ENCODE results near the gene USP7.
A peak's percentile ranks its signal among the peaks of the same experiment; 100 is the strongest.
"Not testable (repeated sequence)": the region's sequence is repeated elsewhere in the genome, so short reads cannot be mapped to it uniquely, and the experiment has no call there.

USP7 gene

DNA sequence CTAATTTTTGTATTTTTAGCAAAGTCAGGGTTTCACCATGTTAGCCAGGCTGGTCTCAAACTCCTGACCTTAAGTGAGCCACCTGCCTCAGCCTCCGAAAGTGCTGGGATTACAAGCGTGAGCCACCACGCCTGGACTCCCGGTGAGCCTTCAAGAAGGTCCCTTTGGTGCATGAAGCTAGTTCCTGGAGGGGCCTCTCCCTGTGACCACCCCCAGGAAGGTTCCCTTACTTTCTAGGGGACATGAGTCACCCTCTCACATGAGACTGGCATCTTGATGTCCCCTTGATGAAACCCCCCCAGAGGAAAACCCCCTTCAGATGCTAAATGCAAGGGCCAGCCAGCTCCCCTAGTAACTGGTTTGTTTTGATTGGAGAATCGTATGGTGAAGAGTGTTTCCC, 107.7 kb downstream of the USP7 start:
- DNase-seq: no peak

DNA sequence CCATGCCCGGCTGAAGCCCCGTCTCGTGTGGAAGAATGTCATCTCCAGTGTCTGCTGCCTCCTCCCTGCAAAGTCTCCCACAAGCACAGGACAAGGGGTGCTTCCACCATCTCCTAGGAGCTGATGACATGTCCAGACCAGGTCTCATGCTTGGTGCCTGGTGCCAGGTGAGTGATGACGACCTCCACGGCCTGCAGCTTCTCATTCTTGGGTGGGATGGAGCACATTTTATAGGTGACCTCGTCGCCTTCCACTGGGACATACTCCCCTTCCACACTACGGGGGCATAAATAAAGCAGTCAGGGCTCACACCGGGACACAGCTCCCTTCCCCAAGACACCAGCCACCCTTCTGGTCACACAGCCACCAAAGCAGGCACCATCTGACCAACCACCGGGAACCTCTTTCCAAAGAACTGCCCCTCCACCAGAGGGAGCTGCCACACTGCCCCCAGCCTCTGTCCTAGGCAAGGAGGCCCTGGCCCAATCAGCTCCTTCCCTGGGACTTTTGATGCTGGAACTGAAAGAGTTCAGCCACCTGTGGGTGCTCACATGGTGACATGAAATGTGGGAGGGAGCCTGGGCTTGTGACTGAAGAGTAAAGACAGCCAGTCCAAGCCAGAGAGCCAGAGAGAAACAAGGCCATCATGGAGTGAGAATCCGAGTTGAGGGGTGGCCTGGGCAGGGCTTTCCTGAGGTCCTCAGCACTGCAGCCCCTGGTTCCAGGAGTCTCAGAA, 108.5 kb downstream of the USP7 start:
- DNase-seq: no peak

DNA sequence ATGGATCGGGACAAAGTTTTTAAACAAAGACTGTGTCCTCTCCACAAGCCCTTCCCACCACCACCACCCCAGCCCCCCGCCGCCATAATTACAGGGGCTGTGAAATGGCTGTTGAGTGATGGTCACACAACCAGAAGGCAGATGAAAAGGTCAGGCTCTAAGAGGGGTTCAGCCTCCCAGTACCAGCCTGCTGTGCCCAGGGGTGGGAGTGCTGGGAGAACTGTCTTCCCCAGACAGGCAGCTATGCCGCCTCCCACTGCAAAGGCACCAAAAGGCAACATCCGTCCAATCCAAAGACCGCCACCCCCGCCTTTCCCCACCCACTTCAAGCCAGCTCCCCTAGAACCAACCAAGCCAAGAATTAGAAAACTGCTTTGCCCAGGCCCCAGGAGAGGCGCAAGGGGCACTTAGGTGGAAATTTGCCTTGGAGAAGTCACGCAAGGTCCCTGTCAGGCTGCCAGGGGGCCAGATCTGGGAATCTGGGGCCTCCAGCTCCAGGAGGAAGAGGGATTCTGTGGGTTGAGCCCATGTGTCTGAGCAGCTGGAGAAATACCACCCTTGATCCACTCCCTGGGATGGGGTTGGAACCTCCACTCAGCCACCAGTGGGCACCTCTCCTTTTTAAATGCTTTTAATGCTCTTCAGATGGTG, 109.3 kb downstream of the USP7 start:
- DNase-seq: no peak

DNA sequence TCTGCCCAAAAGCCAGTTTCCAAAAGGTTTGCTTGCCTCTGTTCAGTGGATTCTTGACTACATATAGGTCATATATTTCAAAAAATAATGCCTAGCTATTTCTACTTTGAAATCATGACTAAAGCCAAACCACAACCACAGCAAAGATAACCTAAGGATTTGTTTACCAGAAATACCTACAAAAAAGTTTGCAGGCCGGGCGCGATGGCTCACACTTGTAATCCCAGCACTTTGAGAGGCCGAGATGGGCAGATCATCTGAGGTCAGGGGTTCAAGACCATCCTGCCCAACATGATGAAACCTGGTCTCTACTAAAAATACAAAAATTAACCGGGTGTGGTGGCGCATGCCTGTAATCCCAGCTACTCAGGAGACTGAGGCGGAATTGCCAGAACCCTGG, 110.1 kb downstream of the USP7 start:
- no peak for DNase-seq

DNA sequence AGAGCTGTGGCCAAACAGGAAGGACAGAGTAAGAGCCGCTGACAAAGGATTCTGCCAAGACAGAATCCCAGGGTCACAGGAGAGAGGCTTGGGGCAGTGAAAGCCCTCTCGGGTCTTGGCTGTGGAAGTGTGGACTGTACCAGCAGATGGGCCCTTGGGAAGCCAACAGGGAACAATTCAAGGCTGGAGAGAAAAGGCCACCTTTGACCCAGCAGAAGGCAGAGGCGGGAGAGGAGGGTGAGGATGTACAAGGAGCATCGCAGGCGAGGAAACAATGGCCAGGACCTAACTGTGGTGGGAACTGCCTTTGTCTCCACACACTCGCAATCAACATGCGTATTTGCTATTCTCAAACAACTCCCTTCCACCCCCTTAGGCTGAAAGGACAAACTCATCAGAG, 110.6 kb downstream of the USP7 start:
- DNase-seq: no peak

DNA sequence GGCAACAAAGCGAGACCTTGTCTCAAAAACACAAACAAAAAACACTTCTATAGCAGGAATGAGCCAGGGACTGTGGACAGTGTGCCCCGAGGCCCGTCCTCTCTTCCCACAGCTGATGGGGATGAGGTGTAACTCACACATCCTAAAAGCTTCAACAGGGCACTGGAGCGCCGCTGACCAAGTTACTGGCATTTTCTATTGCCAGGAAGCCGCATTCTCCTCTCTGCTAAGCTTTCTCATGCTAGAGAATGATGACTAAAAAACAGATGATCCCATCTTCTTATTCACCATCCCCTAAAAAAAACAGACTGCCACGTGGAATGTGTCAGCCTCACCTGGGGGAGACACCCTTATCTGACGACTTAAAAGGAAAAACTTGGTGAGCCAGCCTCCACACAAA, 111.2 kb downstream of the USP7 start:
- no peak for DNase-seq

DNA sequence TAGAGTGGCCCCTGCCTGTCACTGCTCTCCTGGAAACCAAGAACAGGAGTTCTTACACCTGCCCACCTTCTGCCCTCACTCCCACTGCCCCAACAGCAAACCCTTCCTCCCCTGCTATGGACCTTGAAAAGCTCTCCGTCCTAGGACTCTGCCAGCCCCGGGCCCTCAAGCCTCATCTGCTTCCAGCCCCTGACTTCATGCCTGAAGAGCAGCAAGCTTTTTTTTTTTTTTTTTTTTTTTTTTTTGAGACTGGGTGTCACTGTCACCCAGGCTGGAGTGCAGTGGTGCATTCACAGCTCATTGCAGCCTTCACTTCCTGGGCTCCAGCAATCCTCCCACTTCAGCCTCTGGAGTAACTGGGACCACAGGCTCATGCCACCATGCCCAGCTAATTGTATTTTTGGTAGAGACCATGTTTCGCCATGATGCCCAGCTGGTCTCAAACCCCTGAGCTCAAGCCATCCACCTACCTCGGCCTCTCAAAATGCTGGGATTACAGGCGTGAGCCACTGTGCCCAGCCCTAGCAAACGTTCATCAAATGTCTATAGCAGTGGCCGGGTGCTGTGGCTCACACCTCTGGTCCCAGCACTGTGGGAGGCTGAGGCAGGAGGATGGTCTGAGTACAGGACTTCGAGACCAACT, 111.8 kb downstream of the USP7 start:
- DNase-seq: no peak

DNA sequence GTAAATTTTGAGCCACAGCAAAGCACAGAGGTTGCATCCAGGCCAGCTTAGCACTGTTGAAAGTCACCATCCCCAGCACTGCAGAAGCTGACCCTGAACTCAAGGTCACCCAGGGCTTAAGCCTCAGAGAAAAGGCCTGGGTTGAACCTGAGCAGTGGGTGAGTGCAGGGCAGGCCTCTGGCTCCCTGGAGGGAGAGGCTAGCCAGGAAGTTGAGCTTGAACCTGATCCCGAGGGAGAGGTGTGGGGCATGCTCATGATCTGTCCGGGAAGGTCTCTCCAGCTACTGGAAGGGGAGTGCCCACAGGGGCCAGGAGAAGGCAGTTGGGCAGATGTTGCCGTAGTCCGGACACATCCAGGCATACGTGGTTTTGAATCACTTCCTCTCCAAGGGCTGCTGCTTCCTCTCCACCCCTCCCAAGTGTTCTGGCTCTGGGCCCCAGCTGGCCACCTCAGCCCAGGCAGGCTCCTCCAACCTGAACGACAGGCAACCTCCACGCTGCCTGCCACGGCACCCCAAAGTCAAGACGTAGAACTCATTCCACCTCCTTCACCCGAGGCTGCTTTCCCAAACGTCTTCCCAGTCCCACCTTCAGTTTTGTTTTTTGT, 113.3 kb downstream of the USP7 start:
- peak; percentile 57 for DNase-seq

DNA sequence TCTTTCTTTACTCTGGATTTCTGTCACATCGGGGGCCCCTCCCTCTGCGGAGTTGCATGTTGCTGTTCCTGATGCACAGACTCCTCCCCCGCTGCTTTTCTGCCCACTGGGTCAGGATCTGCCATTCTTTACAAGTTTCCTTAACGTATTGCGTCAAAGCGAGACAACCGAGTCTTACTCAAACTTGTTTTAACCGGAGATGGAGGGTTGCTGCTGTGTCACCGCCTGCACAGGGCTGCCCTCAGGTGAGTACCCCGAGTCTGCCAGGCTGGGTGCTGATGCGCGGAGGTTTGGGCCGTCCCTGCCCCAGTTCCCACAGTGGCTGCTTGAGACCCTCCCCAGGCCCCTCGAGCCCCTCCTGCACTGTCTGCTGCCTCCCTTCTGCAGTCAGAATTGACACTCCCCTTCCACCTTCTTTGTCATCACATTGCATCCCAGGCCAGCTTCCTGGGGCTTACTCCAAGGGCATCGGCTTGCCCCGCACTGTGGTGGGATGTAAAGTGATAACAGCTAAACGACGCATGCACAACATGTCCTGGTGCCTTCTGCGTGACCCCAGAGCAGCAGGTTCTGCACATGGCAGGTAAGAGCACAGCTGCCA, 114.2 kb downstream of the USP7 start:
- DNase-seq: no peak

DNA sequence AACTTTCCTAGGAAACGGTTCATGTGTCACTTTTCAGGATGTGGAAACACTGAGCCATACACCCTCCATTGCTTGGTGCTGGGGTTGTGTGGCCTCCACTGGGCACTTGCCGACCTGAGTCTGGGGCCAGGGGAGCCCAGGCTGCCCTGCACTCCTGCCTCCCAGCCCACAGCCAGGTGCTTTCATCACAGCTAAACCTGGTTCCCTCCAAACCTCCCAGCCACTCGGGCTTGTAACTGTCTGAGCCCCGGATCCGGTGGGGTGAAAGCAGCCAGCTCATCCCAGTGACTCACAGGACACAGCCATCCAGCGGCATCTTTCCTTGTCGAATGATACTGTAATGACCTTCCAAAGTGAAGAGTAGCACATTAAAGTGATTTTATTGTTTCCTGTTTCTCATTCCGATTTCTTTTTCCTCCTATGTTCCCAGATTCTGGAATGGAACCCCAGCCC, 114.7 kb downstream of the USP7 start:
- no peak for DNase-seq

DNA sequence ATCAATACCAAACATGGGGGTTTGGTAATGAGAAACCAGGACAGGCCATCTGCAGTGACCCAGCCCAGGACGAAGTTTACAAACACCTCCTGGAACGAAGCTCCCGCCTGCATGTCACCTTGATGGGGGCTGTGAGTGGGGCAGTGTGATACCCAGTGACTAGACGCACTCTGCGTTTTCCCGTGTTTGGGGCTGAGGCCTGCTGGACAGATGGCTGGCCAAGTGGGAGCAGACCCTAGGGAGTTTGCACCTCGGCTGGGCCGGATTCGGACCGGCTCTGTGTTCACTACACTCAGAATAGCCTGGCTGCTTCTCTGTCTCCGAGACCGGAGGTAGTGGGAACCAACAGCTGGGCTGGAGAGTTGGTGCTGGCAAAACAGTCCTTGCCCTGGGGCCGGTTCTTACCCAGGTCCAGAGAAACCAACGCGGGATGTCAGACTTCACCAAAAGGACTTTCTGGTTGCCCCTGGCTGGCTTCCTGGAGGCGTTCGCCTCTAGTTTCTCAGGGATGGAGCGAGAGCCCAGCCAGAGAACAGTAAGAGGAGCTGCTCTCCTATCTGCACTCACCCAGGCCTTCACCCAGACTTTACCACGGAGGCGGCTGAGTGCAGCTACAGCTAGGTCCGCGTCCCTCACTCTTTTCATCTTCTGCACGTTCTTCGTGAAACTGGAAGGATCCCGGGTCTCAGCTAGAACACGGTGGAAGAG, 115.3 kb downstream of the USP7 start:
- DNase-seq: no peak

DNA sequence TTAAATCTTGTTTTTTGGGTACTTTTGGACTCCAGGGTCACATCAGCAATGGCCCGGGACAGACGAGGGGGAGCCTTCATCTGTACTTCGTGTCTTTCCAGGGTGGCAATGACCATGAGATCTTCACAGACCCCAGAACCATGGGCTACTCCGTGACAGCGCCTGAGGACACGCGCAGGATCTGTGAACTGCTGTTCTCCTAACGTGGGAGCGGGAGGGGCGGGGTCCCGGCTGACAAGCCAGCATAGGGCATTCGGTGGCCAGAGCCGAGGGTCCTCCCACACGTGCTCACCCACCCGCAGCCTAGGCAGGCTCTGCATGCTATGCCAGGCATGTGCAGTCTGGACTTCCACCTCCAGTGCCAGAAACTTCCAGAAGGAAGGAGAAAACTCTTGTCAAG, 116.1 kb downstream of the USP7 start:
- no peak for DNase-seq

DNA sequence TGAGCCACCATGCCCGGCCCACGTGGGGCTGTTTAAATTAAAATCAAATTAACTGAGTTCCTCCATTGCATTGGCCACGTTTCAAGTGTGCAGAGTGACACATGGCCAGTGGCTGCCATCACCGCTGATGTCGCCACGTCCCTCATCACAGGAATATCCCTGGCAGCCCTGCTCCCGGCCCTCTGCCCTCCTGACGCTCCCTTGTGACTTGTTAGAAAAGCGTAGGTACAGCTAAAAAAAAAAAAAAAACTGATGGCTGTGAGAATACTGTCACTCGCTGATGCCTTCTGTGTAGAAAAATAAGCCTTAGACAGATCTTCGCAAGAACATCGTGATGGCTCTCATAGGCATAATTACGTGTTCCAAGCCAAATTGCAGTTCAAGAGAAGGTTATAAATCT, 116.6 kb downstream of the USP7 start:
- DNase-seq: no peak

DNA sequence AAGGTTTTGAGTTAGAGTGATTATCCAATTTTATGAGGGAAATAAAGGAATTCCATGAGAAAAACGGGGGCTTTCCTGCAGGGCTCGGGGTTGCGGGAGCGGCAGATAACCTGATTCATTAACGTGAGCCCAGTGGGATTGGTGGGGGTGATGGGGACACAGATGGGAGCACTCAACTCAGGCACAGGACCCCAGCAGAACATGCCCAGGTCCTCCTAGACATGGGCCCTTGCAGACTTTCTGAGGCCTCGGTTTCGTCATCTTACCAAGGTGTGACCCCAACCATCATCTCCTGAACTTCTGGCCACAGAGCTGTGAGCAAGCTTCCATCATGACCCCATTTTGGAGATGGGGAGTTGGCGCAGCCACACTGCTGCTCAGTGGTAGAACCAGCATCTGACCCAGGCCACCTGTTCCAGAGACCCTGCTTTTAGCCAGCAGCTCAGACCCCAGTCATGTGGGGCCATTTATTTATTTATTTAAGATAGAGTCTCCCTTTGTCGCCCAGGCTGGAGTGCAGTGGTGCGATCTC, 117.2 kb downstream of the USP7 start:
- DNase-seq: no peak

DNA sequence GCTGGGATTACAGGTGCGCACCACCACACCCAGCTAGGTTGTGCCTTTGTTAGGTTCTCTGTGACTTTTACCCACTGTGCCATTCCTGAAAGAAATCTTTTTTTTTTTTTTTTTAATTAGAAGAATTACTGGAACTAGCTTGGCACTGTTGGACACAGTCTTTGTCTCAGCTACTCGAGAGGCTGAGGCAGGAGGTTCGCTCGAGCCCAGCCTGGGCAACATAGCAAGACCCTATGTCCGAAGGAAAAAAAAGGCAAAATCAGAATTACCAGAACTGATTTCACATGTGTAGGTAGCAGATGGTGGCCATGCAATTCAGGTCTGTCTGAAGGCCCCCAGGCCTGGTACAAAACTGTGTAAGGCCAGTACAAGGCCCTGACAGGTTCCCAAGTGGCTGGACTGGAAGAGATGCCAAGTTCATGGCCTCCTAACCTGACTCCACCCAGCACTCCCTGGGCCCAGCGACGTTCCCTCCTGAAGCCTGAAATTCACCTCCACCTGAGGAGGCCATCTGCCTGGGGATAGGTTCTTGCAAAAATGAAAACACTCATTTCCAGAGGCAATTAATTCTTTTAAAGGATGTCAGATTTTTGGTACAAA, 117.9 kb downstream of the USP7 start:
- DNase-seq: no peak

DNA sequence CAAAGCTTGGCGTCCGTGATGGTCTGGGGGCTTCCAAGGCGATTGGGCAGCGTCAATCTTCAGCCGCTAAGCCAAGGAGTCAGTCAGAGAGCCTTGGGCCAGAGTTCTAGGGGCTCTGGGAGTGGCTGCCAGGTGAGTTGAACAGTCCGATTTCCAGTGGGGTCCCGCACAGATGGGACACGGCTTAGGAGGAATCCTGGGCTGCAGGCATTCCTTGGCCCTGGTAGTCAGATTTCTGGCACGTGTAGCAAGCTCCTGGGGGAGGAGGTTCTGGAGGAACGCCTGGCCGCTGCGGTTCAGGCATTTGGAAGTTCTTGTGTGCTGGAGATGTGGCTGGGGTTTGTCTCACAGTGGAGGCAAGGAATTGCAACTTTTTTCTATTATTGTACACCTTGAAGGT, 120.4 kb downstream of the USP7 start:
- not testable (repeated sequence) for DNase-seq

Data from suppressor macrophage treated with lipopolysaccharide for 4 hours (primary cell).